G401 (cell line): Measurements from ENCODE around the gene TMEM236. TPM values are rescaled to one million over a fixed set of nuclear protein-coding genes. Genes with fewer than 3 reads are reported as not detected.

Experiments used
- DNase-seq: peaks from one replicate; pipeline ENCODE4 v3.0.0-alpha.2; 2015; ENCODE audit warnings: low spot score
- in situ Hi-C: cut with HindIII; loops from 2 replicates; pipeline ENCODE4 v1.10.0; 2016; ENCODE audit warnings: low sequenced_read_pairs, mixed read lengths
- total RNA-seq: library from RNA; depleted of rRNA; stranded (reverse); fragments of >200 nt; shearing (Covaris generic); gene quantifications from 2 replicates; pipeline ENCODE4 v1.2.3, GENCODE V29; 2014

The TMEM236 gene
- total RNA-seq, 1 experiment from 2014 or later = not detected

DNA sequence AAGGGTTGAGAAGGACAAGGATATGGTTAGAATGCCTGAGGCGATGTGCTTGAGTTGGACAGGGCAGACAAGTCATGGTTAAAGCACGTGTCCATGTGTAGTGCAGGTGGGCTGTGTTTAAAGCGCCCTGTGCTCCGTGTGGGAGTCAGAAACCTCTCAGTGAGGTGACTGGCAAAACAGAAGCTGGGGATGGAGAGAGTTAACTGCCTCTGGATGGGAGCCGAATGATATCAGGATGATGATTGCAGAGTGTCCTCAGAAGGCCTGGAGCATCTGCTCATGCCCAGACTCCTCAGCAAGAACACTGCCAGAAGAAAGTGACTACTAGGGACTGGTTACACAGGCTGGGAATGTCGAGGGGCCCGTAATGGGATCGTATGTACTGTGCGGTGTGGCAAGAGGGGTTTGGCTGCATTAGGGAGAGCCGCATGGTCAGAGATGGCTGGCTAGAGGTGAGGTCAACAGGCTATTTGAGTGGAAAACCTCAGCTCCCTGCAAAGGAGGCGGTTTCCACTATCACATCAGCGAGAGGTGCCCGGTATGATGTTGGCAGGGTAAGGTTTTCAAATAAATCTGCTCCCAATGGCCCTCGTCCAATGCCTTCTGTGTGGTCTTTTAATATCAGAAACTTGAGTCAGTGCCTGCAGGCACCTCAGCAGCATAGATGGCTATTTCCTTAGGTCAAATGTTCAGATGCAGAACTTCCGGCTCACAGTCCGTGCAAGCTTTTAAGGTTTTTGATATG is 31.1 kb downstream of the TMEM236 start:
- DNase-seq = peak; percentile 96
- in situ Hi-C loops = no loop called here

DNA sequence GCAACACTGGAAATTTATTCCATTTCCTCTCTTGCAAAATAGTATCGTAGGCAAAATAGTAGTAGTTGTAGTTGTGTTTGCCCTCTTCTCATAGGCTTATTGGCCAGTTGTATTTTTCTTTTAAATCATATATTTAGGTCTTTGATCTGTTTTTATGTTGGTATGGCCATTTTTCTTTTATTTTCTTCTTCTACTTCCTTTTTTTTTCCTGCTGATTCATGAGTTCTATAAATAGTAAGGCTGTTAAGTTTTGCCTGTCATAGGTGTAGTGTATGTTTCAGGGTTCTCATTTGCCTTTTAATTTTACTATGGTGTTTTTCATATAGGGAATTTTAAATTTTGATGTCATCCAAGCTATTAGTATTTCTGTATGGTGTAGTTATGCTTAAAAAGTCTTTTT is 31.8 kb downstream of the TMEM236 start:
- DNase-seq = no peak
- in situ Hi-C loops = no loop called here

DNA sequence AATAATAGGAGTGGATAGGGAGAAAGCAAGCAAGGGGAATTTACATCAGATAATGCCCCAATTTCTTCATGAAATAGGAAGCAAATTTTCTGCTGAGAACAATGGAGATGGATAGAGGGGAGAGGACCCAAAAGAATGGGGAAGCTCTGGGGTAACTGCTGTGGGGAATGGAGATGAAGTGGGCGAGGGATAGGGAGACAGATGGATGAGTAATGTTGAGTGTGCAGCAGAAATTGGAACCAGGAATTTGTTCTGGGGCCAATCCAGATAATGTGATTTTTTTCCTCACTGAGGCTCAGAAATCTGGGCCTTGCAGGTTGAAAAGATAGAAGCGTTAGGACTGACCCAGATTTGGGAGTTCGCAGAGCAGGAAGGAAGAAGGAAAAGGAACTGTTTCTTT is 32.7 kb downstream of the TMEM236 start:
- peak; percentile 90 for DNase-seq

DNA sequence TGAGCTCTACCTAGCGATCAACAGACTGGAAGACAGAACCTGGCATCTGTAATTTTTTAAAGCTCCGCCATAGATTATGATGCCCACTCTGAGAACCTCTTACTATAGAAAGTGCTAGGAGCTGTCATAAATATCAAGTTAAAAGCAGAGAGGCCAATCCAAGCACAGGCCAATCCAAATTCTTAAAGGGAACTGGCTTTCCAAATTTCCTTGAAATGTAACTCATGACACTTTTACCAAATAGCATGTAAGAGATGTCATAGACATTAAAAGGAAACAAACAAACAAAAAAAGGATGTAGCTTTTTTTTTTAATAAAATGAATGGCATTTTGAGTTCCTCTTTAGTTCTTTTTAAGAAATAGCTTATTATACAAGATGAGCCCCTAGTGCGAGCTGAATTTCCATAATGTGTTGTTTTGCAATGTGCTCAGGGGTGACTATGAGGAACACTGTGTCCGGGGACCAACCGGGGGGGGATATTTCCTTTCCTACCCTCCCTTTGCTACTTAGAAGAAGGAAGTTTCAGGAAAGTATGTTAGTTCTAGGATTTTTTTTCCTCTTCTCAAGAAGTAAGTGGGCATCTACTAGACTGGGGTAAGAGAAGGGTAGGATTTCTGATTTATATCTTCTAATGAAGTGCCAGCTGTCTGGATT is 33.4 kb downstream of the TMEM236 start:
- in situ Hi-C loops = no loop called here
- peak; percentile 43 for DNase-seq

More for the DNA sequence above, 32.7 kb downstream of the TMEM236 start:
- in situ Hi-C loops = no loop called here

DNA sequence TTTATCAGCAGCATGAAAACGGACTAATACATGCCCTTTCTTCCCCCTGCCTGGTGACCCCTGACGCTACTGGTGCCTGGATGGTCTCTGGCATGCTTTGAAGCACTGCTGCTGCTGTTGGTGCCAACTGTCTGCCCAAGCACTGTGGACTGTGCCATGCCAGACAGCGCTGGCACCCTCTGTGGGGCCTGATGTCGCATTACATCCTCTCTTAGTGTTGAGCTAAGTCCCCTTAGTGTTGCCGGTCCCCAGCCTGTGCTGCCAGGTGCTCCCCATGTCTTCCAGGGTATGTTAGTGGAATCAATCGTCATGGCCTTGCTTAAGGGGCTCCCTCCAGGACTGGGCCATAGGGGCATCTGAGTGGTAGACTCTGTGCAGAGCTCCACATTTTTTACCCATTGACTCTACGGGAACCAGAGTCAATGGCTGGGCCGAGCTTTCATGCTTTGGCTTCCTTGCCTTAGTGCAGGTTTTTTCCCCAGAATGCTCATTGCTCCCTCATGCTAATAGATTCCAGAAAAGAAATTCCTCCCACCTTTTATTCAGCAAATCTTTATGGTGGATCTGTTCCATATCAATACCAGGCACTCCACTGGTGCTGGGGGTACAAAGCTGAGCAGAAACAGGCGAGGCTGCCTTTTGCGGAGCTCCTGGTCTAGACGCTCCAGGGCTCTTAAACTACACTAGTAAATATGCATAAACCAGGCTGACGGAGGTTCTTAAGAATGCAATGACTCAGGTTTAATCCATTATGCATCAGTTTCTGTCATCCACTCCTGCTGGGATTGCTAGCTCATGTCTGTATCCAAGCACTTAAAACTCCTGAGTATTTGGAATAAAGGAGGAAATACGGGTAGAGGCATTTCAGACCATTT is 35.3 kb downstream of the TMEM236 start:
- in situ Hi-C loops = no loop called here
- peak; percentile 41 for DNase-seq

DNA sequence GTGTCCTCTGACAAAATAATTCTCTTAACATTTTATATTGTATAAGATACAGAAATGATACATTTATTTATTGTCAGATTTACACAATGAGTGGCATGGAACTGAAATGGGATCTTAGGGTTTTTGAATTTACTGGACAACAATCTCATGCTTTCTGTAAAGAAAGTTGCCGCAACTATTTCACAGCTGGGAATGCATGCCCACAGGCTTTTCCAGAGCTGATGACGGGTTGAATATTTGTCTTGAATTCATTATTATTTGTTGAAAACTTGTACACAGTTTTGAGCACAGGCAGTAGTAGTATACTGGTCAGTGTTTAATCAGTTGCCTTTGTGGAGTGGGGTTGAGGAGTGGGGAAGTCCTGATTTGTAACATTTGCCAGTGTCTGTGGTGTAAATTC is 36.6 kb downstream of the TMEM236 start:
- in situ Hi-C loops = no loop called here
- DNase-seq = no peak

DNA sequence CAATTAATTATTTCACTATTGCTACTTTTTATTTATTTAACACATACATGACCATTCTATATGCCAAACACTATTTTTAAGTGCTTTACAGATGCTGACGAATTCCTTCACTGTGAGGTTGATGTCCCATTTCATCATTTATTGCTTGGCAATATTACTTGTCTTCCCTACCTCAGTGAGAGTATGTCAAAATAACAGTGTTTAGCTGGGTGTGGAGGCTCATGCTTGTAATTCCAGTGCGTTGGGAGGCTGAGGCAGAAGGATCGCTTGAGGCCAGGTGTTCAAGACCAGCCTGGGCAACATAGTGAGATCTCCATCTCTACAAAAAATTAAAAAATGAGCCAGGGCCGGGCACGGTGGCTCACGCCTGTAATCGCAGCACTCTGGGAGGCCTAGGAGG is 37.4 kb downstream of the TMEM236 start:
- in situ Hi-C loops = no loop called here

DNA sequence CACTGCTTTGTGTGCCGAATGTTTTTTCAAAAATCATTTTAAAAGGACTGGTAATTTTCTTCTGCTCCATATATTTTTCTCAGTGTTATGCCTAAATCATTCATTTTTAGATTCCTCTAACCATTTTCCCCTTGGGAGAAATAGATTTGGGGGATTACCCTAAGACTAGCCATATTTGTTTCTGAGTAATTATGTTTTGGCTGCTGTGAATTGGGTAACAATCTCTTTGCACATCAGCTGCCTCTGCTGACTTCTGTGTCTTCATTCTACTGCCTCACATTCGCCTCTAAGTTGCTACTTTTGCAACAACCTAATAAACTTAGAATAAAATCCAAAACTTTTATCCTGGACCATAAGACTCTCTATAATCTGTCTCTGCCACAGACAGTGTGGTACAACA is 38.6 kb downstream of the TMEM236 start:
- in situ Hi-C loops = no loop called here
- DNase-seq = no peak

More for the DNA sequence above, 37.4 kb downstream of the TMEM236 start:
- DNase-seq = no peak

DNA sequence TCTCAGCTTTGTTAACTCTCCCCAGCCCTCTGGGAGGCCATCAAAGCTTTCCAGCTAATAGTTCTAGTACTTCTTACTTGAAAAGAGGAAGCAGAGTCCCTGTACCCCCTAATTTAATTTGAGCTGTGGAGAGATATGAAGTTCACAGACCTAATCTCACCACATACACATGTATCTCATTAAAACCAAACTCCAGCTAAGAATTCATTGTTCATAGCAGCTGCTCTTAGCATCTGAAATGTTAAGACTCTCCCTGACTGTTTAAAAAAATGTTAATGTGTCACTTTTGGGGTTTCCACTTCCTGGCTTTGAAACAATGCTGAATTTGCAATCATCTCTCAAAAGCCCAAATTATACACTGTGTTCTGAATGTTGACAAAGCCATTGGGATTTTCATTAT is 41.0 kb downstream of the TMEM236 start:
- in situ Hi-C loops = no loop called here
- no peak for DNase-seq

DNA sequence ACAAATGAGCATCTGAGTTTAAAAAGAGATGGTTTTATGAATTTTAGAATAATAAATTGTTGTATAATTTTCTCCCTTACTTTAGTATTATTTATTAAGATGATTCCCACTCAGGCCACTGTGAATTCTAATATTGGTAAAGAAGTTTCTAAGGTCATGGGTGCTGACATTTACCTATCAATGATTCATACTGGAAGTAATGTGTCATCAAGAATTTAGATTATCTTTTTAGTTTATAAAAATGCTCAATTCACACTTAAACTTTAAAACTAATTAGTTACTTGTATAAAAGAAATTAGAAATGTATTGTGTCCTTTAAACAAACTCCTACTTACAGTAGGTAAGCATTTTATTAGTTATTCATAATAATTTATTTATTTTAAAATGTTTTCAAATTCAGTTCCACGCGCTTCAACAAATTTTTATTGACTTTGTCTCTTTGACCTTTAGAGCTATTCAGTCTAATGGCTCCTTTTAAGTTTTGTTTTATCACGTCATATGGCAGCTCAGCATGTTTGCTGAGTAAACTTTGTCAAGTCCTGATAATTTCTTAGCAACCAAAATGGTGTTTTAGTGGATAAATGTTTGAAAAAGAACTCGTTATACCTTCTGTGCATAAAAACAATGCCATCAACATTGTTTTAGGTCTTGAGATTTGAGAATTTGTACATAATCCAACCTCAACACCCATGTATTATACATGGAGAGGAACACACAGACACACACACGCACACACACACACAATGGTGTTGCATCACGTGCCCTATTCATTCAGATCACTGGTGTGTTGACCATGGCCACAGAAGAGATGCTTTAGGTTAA is 42.0 kb downstream of the TMEM236 start:
- DNase-seq = no peak
- in situ Hi-C loops = no loop called here

DNA sequence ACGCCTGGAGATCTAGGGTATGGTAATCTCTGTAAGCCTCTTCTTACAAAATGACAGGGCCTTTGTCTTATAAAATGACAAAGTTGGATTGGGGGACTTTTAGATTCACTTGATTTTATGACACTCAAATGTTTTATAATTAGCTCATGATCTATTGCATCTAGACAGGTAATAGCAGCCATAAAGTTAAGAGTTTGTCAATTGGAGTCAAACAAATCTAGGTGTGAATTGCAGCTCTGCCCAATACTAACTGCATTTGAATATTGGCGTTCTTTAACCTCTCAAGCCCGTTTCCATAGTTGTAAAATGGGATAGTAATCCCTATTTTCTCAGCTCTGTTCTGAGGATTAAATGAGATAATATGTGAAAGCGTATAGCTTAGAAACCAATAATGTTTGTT is 43.1 kb downstream of the TMEM236 start:
- no peak for DNase-seq
- in situ Hi-C loops = no loop called here

DNA sequence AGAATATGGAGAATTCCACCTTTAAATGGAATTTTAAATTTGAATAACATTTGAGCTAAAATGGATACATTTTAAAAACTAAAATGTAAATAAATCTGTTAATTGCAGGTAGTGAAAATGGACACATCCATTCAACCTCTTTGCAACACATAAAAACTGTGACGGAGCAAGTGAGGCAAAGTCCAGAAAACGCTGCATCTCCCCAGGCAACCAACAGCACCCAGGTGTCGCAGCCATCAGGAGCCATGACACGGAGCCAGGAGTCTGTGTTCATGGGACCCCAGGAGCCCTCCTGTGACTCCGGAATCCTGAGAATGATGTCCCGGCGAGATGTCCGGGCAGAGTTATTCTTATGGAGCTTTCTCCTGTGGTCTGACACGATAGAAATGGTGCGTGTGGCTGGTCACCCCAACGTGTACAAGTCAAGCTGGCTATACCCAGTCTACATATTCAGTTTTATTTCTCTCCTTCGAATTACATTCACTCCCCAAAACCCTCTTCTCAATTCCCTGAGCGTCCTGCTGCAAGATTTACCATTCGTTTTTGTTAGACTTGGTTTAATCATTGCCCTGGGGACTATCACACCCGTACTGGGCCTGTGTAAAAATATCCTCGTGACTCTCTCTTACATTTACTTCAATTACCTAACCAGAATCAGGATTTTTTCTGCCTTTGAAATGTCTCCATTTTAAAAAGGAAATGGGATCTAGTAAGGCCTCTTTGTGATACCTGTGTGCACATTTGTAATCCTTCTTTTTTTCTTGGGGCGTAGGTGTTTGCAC is 44.0 kb downstream of the TMEM236 start:
- no peak for DNase-seq
- in situ Hi-C loops = no loop called here

DNA sequence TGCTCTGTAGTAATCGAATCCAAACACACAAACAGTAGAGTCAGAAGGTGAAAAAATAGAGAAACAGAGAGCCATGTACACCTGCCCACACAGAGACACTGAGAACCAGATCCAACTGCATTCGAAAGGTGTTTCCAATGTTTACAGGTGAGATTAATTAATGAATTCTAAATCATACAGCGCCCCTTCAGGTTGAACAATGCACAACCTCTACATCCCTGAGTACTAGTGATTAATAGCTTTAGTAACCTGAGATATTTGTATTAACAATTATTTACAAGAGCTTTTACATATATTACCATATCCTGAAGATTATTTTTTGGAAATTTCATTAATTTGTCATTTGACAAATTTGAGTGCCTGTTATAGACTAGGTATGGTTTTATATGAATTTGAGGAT is 49.5 kb downstream of the TMEM236 start:
- in situ Hi-C loops = no loop called here

DNA sequence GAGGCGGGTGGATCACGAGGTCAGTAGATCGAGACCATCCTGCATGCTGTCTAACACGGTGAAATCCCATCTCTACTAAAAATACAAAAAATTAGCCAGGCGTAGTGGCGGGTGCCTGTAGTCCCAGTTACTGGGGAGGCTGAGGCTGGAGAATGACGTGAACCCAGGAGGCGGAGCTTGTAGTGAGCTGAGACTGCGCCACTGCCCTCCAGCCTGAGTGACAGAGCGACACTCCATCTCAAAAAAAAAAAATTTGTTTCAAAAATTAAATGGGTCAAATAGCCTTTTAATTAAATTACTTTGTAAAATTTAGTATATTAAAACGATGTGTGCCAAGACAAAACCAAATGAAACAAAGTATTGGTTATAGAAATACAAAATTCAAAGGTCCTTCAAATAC is 50.3 kb downstream of the TMEM236 start:
- DNase-seq = no peak
- in situ Hi-C loops = no loop called here

More for the DNA sequence above, 49.5 kb downstream of the TMEM236 start:
- DNase-seq = peak; percentile 12

DNA sequence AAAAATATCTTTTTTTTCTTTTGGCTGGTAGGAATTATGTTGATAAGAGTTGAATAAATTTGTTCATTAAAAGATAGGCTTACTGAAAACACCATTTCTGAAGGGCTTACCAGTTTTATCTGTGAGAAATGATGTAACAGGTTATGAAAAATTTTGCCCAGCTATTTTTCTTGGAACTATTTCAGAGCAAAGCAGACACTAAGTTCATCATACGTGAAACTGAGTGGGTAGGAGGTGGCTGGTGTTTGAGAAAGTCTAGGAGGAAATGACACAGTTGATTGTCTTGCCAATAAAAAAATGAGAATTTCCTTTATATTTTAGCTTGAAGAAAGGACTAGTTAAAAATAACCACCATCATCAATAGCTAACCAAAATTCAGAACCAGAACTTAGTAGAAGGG is 51.0 kb downstream of the TMEM236 start:
- no peak for DNase-seq
- in situ Hi-C loops = no loop called here

DNA sequence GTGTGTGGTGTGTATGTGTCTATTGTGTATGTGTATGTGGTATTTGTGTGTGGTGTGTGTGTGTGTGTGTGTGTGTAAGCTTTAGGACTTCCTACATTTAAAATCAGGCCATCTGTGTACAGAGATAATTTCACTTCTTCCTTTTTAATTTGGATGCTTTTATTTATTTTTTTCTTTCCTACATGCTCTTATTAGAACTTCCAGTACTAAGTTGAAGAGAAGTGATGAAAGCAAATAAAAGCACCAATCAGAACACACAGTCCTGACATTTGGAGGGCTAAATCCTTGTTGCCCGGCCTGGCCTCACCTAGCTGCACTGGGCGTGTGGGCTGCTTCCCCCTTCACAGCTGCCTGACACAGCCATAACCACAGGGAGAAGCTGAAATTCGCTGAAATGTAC is 53.3 kb downstream of the TMEM236 start:
- in situ Hi-C loops = no loop called here

DNA sequence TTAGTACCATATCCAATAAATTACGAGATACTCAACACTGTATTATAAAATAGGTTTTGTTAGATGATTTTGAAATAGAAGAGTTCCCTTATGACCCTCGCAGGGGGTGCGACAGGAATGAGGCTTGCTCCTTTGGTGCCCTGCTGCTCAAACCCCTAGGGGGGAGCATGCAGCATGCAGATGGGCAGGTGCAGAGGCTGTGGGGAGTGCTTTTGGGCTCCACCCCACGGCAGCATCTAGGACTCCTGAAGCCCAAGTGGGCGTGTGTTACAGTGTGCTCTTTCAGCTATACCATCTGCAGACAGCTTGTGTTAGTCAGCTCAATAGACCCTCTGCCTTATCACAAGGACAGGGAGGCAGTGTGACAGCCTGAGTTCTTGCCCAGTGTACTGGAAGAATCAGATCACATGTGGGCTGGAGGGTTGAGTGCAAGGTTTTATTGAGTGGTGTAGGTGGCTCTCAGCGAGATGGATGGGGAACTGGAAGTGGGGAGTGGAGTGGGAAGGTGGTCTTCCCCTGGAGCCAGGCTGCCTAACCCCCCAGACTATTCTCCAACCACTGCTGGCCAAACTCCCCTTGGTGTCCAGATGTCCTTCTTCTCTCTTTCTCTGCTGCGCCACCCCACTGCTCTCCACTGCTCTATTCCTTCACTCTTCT is 54.0 kb downstream of the TMEM236 start:
- no peak for DNase-seq
- in situ Hi-C loops = no loop called here

More for the DNA sequence above, 53.3 kb downstream of the TMEM236 start:
- DNase-seq = no peak
